BJ (cell line): Measurements from ENCODE around the gene AREG. TPM values are rescaled to one million over a fixed set of nuclear protein-coding genes. Genes with fewer than 3 reads are reported as not detected.

Source experiments
- CTCF ChIA-PET: fragments of 350-600 bp; formaldehyde crosslinking; extraction: SDS; loops from one replicate; lab custom pipeline; 2021; ENCODE audit warnings: antibody characterized with exemption, inconsistent platforms; lab: Yijun Ruan, JAX
- POLR2A ChIA-PET: fragments of 300-600 bp; sonication (Branson Sonifier 250); formaldehyde crosslinking; extraction: SDS; loops from one replicate; lab custom pipeline; 2021; ENCODE audit warnings: antibody characterized with exemption; lab: Charles Lee
- DNase-seq: peaks from one replicate; pipeline ENCODE4 v3.0.0-alpha.2; 2011; ENCODE audit warnings: low read depth
- H3K27me3 ChIP-seq: 2 replicates; pipeline ENCODE4 v1.6.0; 2011; ENCODE audit warnings: low read length; ENCODE audit not compliant: control insufficient read depth, insufficient read depth
- H3K36me3 ChIP-seq: 2 replicates; pipeline ENCODE4 v1.5.1; 2011; ENCODE audit warnings: low read length; ENCODE audit not compliant: control insufficient read depth, insufficient read depth
- H3K4me3 ChIP-seq: 2 replicates; pipeline ENCODE4 v1.5.1; 2011; ENCODE audit warnings: low read depth, mild to moderate bottlenecking, control low read depth, low read length
- polyA plus RNA-seq: library from polyadenylated mRNA; depleted of rRNA; stranded (reverse); fragments of >200 nt; gene quantifications from 2 replicates; pipeline ENCODE4 v1.2.3, GENCODE V29; 2011
- TF ChIP-seq, protein P1 (sequence below): IDR thresholded peaks from 2 replicates; pipeline ENCODE4 v1.5.1; 2011; ENCODE audit warnings: low read depth, mild to moderate bottlenecking, control low read depth, inconsistent platforms, low read length, moderate library complexity; ENCODE audit not compliant: insufficient read depth

Gene AREG
- polyA plus RNA-seq, 1 experiment, result 0.07 TPM

DNA sequence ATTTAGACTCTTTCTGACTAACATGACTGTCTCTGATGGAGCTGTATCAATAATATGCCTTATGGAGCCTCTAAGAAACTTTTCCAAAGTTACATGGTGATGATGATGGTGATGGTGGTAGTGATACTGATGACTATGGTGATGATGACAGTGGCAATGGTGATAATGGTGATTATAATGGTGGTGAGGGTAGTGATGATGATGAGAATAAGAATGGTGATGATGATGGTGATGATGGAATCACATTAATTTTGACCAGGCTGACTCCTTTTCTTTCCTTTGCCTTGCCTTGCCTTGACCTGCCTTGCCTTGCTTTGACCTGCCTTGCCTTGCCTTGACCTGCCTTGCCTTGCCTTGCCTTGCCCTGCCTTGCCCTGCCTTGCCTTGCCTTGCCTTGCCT lies 31.7 kb upstream of the AREG start:
- Histone ChIP-seq H3K27me3 (no peaks in the 10 kb centered on the region), H3K36me3 (no peaks in the 10 kb centered on the region), H3K4me3 (no peak overlapping the region)
- TF ChIP-seq, protein P1, sequence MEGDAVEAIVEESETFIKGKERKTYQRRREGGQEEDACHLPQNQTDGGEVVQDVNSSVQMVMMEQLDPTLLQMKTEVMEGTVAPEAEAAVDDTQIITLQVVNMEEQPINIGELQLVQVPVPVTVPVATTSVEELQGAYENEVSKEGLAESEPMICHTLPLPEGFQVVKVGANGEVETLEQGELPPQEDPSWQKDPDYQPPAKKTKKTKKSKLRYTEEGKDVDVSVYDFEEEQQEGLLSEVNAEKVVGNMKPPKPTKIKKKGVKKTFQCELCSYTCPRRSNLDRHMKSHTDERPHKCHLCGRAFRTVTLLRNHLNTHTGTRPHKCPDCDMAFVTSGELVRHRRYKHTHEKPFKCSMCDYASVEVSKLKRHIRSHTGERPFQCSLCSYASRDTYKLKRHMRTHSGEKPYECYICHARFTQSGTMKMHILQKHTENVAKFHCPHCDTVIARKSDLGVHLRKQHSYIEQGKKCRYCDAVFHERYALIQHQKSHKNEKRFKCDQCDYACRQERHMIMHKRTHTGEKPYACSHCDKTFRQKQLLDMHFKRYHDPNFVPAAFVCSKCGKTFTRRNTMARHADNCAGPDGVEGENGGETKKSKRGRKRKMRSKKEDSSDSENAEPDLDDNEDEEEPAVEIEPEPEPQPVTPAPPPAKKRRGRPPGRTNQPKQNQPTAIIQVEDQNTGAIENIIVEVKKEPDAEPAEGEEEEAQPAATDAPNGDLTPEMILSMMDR, result no peak
- POLR2A ChIA-PET, result no interaction called here
- CTCF ChIA-PET, result no interaction called here
- DNase-seq, result no peak

DNA sequence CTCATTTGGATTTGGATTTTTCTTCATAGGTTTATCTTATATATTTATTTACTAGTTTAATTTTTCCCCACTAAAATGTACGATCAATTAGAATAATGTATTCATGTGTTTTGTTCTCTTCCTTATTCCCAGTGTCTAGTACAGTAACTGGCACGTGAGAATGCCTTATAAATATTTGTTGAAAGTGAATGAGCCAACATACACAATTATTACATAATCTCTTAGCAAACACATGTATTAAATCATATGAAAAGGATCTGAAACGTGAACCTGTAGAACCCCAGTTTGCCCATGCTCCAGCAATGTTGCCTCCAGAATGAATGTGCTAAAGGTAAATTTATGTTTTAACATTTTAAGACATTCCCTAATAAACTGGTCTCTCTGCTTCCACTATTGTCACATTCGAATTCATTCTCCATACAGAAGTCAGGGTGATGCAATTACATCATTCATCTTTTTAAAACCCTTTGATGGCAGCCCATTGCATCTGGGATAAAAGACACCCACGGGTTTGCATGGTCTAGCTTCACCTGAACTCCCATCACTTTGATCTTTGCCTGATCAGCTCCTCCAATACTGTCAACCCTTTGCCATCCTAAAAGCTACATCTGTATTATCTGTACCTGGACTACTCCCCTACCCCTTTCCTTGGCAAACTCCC lies 30.7 kb upstream of the AREG start:
- CTCF ChIA-PET, result no interaction called here
- DNase-seq, result no peak
- POLR2A ChIA-PET, result no interaction called here
- H3K36me3 ChIP-seq, result no peaks in the 10 kb centered on the region
- H3K4me3 ChIP-seq, result no peak overlapping the region
- no peaks in the 10 kb centered on the region for H3K27me3 ChIP-seq
- TF ChIP-seq, protein P1, result no peak

- DNase-seq, result no peak
- H3K4me3 ChIP-seq, result no peak overlapping the region
- TF ChIP-seq, protein P1, result no peak
- no peaks in the 10 kb centered on the region for H3K36me3 ChIP-seq
- ChIA-PET CTCF (interaction anchor here (0.6 to 1.4 kb wide), 2 partner anchors 11 to 209 kb away, joined by 4 to 5 read pairs; no protein-coding TSS in a partner anchor), POLR2A (no interaction called here)
- H3K27me3 ChIP-seq, result no peaks in the 10 kb centered on the region
Observed at GRCh38 chr4:74415602-74416300, 29.2 kb upstream of the AREG start.

GRCh38 chr4:74418063-74418670 lies 26.8 kb upstream of the AREG start:
- Histone ChIP-seq H3K27me3 (no peaks in the 10 kb centered on the region), H3K4me3 (no peak overlapping the region), H3K36me3 (no peaks in the 10 kb centered on the region)
- ChIA-PET POLR2A (no interaction called here), CTCF (interaction anchor here (0.7 kb wide), 1 partner anchor 79 kb away, joined by 3 read pairs; no protein-coding TSS in a partner anchor)
- peak; percentile 43 for DNase-seq
- TF ChIP-seq, protein P1, result no peak

DNA sequence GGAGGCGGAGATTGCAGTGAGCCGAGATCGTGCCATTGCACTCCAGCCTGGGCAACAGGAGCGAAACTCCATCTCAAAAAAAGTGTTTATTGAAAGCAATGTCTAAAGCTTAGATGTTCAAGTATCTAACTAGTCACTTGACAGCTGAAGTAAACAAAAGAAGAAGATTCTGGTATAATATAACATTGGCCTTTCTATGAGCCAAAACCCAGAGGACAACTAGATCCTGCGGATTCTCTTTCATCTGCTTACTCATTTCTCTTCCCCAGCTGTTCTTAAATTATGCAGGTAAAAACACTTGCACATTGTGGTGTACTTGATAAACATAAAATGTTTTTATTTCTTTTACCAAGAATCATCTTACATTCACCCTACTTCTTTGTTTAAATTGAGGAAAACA lies 24.1 kb upstream of the AREG start:
- TF ChIP-seq, protein P1, result no peak
- POLR2A ChIA-PET, result no interaction called here
- no peaks in the 10 kb centered on the region for H3K36me3 ChIP-seq
- CTCF ChIA-PET, result no interaction called here
- DNase-seq, result no peak
- H3K27me3 ChIP-seq, result no peaks in the 10 kb centered on the region
- H3K4me3 ChIP-seq, result no peak overlapping the region
